ENCODE data around the gene LIMS2.

The LIMS2 gene

DNA sequence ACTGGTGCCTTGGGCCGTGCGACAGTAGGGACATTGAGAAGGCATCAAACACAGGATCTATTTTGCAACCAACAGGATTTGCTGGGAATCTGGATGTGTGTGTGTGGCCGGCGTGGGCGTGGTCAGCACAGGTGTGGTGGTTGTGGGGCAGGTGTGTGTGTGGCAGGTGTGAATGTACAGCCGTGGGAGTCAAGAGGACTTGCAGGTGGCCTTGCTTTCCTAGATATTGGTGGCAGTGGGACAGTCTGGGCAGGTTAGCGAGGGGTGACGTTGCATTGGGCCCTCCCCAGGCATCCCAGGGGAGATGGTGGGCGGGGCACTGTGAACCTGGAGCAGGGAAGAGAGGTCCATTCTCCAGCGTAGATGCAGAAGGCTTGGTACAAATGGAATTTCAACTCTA, 3.2 kb upstream of the LIMS2 start:
- DNase-seq (ENCODE audit: extremely low read depth in 1 of 2, low read depth in 1 of 2): no peak

DNA sequence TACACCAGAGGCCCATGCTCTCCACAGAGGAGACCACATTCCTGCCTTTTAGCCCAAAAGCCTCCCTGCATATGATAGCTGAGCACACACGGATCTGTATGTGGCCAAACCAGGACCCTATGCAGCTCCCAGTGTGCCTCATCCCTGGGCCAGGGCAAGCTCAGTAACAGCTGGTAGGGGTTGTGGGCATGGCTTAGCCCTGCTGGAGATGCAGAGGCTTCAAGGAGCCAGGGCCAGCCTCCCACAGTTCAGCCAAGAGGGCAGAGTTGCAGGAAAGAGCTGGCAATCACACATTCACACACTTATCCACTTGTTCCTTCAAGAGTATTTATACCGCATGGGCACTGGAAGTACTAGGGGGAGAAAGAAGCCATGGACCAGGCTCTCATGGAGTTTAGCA, 1.6 kb upstream of the LIMS2 start:
- DNase-seq (ENCODE audit: extremely low read depth in 1 of 2, low read depth in 1 of 2): no peak

DNA sequence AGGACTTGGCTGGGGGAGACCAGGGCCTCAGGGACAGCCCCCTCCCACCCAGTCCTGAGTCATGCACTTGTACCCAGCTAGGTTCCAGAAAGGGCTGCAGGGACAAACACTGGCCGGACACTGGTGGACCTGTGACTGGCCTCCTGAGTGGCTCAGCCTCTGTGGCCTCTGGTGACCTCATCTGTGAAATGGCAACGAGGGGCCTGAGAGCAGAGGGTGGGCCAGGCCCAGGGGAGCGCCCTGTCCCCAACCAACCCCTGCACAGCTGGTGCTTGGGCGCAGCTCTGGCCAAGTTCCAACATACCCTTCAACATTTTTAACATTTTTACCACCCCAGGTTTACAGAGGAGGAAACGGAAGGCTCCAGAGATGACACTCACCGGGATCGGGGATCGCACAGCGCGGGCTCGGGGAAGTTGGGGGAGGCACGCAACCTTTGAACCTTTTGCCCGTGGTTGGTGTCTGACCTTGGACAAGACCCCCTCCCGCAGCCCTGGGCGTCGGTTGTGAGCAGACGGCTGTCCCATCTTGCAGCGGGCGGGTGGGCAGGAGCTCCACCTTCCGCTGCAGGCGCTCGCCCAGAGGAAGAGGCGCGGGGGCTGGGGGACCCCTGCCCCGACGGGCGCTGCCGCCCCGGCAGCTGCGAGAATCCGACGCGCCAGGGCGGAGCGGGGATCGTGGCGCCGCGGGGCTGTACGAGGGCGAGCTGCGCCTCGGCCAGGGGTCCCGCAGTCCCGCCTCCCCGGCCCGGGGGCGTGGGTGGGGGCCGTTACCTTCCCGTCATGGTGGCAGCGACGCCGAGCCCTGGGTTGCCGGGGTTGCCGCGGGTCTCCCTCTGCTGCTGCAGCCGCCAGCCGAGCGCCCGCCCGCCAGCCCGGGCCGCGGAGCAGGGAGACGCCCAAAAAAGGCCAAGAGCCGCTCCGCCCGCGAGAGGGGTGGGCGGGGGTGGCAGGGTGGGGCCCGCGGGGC, 805 bp downstream of the LIMS2 start:
- DNase-seq (ENCODE audit: extremely low read depth in 1 of 2, low read depth in 1 of 2): no peak

DNA sequence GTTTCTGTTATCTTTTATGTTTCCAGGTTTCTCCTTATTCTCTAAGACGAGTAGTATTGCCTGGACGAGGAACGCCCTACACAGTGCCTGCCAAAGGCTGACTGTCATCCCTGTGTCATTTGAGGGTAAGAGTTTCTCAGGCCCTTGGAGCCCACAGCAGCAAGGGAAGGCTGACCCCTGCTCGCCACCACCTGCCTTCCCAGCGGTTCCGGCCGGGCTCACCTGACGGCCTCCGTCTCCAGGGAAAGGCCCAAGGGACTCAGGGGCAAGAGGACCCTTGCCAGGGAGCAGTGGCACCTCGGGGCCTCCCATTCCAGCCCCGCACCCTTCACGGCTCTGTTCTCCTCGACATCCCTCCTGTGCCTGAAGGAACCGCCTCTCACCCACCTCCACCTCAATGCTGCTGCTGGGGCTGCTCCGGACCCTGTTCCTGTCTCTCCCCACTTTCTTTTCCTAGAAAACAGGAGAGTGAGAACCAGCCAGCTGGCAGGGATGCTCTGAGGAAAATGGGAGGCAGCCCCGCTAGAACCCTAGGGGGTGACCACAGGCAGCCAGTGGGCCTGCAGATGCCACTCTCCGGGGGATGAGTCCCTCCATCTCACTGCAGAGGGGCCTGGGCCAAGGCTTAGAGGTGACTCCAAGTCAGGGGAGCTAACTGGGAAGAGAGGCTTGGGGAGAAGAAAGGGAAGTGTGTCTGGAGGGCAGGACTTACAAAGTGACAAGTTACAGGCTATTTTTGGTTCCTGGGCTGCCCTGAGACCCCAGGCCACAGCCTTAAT, 1.9 kb downstream of the LIMS2 start:
- DNase-seq (ENCODE audit: extremely low read depth in 1 of 2, low read depth in 1 of 2): no peak

DNA sequence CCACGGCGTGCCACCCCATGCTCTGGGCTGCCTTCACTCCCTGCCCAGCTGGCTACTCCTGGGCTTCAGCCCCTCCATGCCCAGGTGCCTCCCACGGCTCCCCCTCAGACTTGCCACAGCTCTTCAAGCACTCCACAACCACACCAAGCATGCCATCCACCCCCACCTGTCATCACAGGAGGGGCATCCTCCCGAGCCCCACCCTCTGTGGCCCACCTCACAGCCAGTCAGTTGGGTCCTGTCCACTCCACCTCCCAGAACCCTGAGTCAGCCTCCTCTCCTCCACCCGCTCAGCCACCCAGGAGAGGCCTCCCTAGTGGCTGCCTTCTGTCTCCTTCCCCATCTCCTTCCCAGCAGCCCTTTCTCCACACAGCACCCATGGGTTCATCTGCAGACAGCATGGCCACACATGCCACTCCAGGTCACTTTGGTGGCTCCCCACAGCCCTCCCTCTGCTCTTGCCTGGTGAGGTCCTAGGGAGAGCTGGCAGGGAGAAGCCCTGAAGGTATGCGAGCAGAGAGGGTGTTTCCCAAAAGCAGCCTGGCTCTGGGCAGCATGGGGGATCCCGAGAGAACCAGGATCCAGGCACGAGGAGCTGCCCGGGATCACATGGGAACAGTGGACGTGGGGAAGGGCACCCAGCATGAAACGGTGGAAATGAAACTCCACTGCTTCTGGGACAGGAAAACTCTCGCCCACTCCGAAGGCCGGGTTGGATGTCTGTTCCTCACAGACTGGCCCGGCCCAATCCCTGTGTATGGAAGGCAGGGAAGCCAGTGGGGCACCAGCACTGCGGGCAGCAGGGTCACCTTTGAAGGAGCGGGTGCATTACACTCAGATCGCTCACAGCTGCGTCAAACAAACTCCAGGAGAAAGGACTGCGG, 2.7 kb downstream of the LIMS2 start:
- no peak for DNase-seq (ENCODE audit: extremely low read depth in 1 of 2, low read depth in 1 of 2)

DNA sequence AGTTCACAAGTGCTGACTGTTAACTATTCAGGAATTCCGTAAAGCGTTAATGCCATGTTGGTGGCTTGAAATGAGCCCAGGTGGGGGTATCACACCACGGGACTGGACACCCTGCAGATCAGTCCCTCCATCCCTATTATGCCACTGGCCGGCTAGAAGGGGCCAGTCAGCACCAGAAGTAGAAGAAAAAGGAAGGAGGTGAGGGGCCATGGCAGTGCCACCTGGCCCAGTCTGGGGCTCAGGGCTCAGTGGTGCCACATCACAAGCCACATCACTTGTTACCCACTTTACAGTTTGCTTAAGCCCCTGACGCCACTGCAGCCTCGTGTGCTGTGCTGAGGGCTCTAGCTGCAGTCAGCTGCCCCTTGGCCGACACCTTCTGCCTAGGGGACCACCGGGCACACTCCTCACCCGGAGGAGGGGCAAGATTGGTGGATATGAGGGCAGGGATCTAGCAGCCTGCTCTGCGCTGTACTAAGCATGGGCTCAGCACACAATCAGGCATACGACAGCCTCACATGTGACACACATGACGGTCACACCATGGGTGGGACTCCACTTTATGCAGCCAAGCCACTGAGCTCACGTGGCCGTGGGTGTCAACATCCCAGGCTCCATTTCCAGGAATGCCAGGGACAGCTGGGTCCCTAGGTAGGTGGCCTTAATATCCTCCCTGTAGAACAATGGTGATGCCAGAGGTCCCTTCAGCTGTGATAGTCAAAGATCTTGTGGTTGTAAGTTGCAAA, 3.6 kb downstream of the LIMS2 start:
- DNase-seq (ENCODE audit: extremely low read depth in 1 of 2, low read depth in 1 of 2): no peak

DNA sequence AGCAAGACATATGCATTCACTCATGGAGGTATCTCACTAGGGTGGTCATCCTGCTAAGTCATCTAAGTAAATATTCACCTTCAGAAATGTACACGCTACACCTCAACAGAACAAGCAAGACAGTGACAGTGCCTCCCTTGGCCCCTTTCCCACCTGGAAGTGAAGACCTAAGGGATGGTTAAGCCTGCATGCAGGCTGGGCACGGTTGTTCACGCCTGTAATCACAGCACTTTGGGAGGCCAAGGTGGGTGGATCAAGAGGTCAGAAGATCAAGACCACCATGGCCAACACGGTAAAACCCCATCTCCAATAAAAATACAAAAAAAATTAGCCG, 4.4 kb downstream of the LIMS2 start:
- no peak for DNase-seq (ENCODE audit: extremely low read depth in 1 of 2, low read depth in 1 of 2)

DNA sequence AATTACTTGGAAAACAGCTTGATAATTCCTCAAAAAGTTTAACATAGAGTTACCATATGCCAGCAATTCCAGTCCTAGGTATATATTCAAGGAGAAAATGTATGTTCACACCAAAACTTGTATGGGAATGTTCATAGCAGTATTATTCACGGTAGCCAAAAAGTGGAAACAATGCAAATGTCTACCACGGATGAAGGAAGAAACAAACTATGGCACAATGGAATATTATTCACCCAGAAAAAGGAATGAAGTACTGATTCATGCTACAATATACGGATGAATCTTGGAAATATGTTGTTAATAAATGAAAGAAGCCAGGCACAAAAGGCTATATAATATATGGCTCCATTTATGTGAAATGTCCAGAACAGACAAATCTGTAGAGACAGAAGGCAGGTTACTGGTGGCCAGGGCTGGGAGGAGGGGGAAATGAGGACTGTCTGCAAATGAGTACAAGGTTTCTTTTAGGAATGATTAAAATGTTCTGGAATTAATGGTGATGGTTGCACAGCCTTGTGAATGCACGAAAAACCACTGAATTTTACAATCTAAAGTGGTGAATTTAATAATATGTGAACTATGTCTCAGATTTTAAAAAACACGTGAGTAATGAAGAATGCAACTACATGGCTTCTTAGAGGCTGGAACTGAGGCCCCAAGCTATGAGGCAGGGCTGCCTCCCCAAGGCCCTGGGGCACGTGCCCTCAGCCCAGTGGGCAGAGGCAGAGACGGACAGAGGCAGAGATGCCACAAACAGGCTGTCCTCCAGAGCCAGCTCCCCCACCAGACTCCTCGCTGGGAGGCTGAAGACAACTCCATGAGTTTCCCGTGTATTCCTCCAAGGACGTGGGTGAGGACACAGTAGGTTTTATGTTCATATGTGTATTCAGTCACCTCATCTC, 5.0 kb downstream of the LIMS2 start:
- no peak for DNase-seq (ENCODE audit: extremely low read depth in 1 of 2, low read depth in 1 of 2)

DNA sequence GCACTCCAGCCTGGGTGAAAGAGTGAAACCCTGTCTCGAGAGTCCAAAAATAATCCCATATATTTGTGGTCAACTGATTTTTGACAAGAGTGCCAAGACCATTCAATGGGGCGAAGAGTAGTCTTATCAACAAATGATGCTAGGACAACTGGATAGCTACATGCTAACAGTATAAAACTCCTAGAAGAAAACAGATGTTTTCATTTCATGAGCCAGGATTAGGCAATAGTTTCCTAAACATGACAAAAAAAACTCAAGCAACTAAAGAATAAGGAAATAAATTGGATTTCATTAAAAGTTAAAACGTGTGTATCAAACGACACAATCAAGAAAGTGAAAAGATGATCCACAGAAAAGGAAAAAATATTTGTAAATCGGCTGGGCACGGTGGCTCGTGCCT, 6.3 kb downstream of the LIMS2 start:
- DNase-seq (ENCODE audit: extremely low read depth in 1 of 2, low read depth in 1 of 2): no peak

DNA sequence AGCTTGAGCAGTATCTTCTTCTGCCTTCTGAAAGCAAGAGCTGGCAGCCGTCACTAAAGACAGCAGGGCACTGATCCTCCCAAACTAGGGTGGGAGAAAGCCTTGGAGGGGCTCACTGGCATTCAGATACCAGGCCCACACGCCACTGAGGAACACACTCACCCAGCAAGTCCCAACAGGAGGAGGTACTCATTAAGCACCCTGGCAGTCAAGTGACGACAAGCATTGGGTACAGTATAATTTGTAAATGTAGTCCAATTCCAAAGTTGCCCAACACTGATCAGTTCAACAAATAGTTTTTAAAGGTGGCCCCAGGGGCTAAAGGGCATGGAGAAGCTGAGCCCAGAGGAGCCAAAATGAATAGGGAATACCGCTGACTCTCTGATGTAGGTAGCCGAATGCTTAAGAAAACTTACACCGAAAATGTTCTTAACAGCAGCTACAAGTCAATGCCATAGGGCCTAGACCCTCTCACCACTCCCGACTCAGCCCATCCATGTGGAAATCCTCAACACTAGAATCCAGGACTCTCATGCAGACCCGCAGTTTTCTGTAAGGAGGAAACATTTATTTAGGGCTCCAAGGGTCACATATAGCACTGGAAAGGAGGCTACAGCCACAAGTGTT, 9.9 kb downstream of the LIMS2 start:
- DNase-seq (ENCODE audit: extremely low read depth in 1 of 2, low read depth in 1 of 2): no peak

DNA sequence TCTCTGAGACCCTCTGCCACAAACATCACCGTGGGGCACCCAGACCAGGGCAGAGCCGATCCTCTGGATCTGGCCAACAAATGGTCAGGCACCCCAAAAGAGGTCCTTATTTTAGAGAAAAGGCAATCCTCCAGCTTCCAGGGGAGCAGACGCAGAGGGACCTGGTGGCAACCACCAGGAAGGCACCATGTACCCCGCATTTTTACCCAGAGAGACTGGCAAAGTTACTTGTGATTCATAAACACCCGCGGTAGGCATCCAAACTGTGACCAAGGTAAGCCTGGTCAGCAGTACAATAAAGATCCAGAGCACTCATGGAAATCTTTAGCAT, 10.5 kb downstream of the LIMS2 start:
- no peak for DNase-seq (ENCODE audit: extremely low read depth in 1 of 2, low read depth in 1 of 2)

DNA sequence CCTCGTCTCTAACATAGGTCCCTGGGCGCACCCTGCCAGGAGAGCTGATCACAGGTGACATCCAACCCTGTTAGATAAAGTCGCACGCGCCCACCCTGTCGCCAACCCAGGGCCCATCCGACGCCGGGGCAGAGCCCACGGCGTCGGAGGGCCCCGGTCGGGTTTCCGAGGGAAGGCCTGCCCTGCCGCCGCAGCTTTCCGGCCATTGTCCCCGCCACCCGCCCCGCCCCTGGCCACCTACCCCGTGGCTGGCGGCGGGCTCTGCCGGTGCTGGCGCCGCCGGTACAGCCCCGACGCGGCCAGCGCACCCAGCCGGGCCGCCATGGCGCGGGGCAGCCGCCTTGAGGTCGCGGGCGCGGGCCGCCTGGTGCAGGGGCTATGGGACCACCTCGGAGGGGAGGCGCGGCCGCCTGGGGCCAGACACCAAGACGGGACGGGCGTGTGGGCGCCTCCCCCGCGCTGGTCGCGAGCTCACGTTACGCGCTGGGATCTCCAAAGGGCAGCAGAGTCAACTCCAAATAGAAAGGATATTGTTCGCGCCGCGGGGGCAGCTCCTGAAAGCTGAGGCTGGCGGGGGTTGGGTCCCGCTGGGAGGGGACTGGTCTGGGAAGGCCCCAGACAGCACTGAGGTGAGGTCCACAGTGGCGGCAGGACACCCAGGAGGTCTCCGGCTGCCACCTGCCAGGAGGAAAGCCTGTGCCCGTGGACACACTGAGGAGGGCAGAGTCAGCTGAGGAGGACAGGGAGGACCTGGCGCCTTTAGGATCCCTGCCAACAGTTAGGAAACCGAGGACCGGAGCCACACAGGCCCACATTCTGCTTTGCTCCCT, 11.1 kb downstream of the LIMS2 start:
- DNase-seq (ENCODE audit: extremely low read depth in 1 of 2, low read depth in 1 of 2): no peak

DNA sequence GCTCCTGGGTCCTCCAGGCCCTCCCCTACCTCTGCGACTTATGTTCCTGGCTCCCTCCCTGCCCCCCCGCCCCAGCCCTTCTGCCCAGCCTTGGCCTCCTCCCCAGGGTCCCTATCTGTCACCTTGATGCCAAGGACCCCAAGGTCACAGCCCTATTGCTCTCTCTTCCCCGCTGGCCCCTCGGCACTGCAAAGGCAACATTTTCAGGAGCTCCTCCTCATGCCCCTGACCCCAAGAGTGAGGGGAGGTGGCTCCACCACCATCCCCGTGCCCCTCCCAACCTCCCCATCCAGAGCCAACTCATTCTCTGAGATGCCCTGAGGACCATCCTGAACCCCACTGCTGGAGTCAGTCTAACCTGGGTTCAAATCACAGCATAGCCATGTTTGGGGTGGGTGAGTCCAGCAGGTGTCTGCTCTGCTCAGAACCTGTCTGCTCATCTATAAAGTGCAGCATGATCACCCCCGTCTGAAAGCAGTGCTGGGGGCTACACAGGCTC, 11.7 kb downstream of the LIMS2 start:
- DNase-seq (ENCODE audit: extremely low read depth in 1 of 2, low read depth in 1 of 2): no peak

DNA sequence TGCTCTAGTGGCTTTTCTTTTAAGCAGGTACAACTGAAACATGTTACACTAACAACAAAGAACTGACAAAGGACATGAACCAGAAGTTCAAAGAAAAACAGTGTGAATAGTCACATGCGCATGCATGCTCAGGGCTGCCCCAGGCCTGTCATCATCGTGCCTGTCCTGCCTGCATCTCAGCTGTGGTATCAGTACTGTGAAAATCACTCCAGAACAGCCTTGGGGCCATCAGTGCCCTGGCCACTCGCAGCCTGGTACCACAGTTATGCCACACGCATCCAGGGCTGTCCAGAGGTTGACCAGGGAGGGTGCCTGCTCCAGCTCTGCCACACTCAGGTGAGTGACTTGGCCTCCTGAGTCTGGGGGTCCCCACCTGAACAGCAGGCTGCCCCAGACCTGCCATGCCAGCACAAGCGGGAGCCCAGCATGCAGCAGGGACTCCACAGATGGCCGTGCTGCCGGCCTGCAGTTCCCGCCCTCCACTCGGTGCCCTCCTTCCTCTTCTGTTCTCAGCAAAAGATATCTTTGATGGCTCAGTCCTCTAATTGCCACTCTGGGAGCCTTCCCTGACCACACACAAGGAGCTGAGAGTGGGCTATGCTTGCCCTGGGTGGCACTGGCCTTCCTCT, 12.3 kb downstream of the LIMS2 start:
- DNase-seq (ENCODE audit: extremely low read depth in 1 of 2, low read depth in 1 of 2): no peak

DNA sequence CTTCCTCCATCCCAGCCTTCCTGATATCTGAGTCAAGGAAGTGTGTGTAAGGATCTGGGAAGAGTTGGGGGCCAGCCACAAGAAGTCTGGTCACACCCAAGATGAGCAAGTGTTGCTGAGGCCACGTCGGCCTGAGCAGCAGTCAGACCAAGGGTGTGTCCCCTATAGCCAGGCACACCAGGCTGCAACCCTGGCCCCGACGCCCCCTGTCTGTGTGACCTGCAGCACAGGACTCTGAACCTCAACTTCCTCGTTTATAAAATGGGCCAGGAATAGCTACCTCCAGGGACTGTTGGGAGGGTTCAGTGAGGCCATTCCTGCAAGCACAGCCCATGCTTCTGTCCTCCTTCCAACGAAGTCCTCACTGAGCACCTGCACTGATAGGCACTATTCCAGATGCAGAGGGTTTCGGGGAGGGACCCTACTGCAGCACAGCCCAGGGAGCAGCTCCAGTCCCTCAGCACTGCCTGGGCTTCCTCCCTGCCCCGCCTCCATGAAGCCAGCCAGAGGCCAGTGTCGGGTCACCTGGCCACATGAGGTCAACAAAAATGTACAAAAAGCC, 13.3 kb downstream of the LIMS2 start:
- DNase-seq (ENCODE audit: extremely low read depth in 1 of 2, low read depth in 1 of 2): no peak

DNA sequence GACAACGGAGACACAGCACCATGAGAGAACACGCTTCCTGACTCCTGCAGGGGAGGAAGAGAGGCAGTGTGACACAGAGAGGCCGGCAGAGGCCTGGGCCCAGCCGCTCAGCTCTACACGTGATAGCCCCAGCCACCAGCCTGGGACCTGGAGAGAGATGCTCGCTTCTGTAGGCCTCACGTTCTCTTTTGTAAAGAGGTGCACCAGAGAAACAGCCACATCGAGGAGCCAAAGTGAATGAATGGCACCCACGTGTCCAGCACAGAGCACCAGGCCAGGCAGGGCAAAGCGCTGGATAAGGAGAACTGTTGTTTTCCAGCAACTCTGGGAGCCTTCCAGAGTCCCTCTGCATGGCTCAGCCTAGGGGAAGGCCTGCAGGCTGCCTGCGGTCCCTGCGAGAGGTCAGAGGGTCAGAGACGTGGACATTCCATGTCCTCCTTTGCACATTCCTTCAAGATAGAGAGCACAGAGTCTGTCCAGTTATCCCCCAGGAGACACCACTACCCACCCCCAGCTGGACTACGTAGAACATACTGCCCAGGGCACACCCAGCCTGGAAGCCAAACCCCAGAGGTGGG, 14.2 kb downstream of the LIMS2 start:
- DNase-seq (ENCODE audit: extremely low read depth in 1 of 2, low read depth in 1 of 2): no peak

DNA sequence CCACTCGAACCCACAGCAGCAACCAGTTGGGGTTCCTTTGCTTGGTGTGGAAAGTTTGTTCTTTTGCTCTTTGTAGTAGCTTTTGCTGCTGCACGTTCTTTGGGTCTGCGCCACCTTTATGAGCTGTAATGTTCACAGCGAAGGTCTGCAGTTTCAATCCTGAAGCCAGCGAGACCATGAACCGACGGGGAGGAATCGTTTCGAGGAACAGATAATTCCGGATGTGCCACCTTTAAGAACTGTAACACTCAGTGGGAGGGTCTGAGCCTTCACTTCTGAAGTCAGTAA, 15.1 kb downstream of the LIMS2 start:
- no peak for DNase-seq (ENCODE audit: extremely low read depth in 1 of 2, low read depth in 1 of 2)

Data from stimulated activated CD8-positive, alpha-beta memory T cell treated with anti-CD3 and anti-CD28 coated beads, Interleukin-7, amount 100 ng/mL, for 48 hours (primary cell).